Urothelium cell line (cell line): ENCODE results near the gene HOXD1.

Experiments used
- DNase-seq: peaks from one replicate; pipeline ENCODE4 v3.0.0; 2011; ENCODE audit warnings: low spot score, mixed read lengths
- FAIRE-seq: peaks from 2 replicates; lab custom pipeline; 2011; peaks lifted over from hg19 to GRCh38; lab: Jason Lieb, UNC

HOXD1 gene

GRCh38 chr2:176152350-176153181 is 35.9 kb upstream of the HOXD1 start:
- DNase-seq (no peak), FAIRE-seq (no peak)

GRCh38 chr2:176154576-176155252 is 33.8 kb upstream of the HOXD1 start:
- DNase-seq (no peak), FAIRE-seq (no peak)

GRCh38 chr2:176155356-176156044 is 33.0 kb upstream of the HOXD1 start:
- DNase-seq, result no peak
- no peak for FAIRE-seq

- FAIRE-seq (no peak), DNase-seq (no peak)
These were observed 32.1 kb upstream of the HOXD1 start for GRCh38 chr2:176156301-176156806.

GRCh38 chr2:176156807-176157498 is 31.5 kb upstream of the HOXD1 start, which contains the start of gene HOXD3:
TSS of gene HOXD3 (plus strand) at chr2:176157307. CDS start at chr2:176169115, 11,808 bp downstream.
- DNase-seq (no peak), FAIRE-seq (no peak)

- FAIRE-seq, result no peak
- no peak for DNase-seq
These were observed 30.8 kb upstream of the HOXD1 start for GRCh38 chr2:176157499-176158185.

GRCh38 chr2:176158186-176158591 is 30.3 kb upstream of the HOXD1 start:
- DNase-seq, result no peak

GRCh38 chr2:176158855-176159662 is 29.4 kb upstream of the HOXD1 start:
- DNase-seq, result no peak
- no peak for FAIRE-seq

More at GRCh38 chr2:176158186-176158591, 30.3 kb upstream of the HOXD1 start:
- no peak for FAIRE-seq

GRCh38 chr2:176159663-176160250 is 28.7 kb upstream of the HOXD1 start:
- no peak for FAIRE-seq

GRCh38 chr2:176160251-176160985 is 28.1 kb upstream of the HOXD1 start:
- FAIRE-seq (no peak), DNase-seq (no peak)

More at GRCh38 chr2:176159663-176160250, 28.7 kb upstream of the HOXD1 start:
- no peak for DNase-seq

GRCh38 chr2:176160986-176161824 is 27.3 kb upstream of the HOXD1 start:
- DNase-seq (no peak), FAIRE-seq (no peak)

GRCh38 chr2:176161825-176162626 is 26.4 kb upstream of the HOXD1 start:
- FAIRE-seq, result no peak
- DNase-seq, result no peak

GRCh38 chr2:176162911-176163671 is 25.4 kb upstream of the HOXD1 start:
- no peak for FAIRE-seq
- no peak for DNase-seq

- no peak for FAIRE-seq
- DNase-seq, result no peak
These were observed 24.8 kb upstream of the HOXD1 start for GRCh38 chr2:176163672-176164056.

- FAIRE-seq (no peak), DNase-seq (no peak)
These were observed 24.3 kb upstream of the HOXD1 start for GRCh38 chr2:176164201-176164600.
